DND-41 (cell line): ENCODE results near the gene DKC1.
"Not testable (repeated sequence)": the region's sequence is repeated elsewhere in the genome, so short reads cannot be mapped to it uniquely, and the experiment has no call there.

Experiments
- ATAC-seq: fragments of 200-7000 bp; cut with Tn5 transposase; 3 replicates; pipeline ENCODE4 v1.9.1; 2021; ENCODE audit warnings: low read depth; ENCODE audit not compliant: insufficient read depth
- DNase-seq: peaks from one replicate; pipeline ENCODE4 v3.0.0-alpha.2; 2020
- H2AFZ ChIP-seq: 2 replicates; pipeline ENCODE4 v1.6.0; 2012; ENCODE audit warnings: low read depth, low read length
- H3K27ac ChIP-seq: 2 replicates; pipeline ENCODE4 v1.5.1; 2012; ENCODE audit warnings: low read length, inconsistent platforms
- H3K27me3 ChIP-seq: fragments of 200-600 bp; sonication (generic); 2 replicates; pipeline ENCODE4 v1.6.0; 2012; ENCODE audit warnings: low read length, mild to moderate bottlenecking, inconsistent platforms; ENCODE audit not compliant: insufficient read depth, poor library complexity
- H3K36me3 ChIP-seq: 2 replicates; pipeline ENCODE4 v1.5.1; 2012; ENCODE audit warnings: low read length, inconsistent platforms; ENCODE audit not compliant: insufficient read depth
- H3K4me1 ChIP-seq: 2 replicates; pipeline ENCODE4 v1.5.1; 2012; ENCODE audit warnings: mild to moderate bottlenecking, low read length; ENCODE audit not compliant: insufficient read depth
- H3K4me2 ChIP-seq: 2 replicates; pipeline ENCODE4 v1.6.0; 2012; ENCODE audit warnings: mild to moderate bottlenecking, moderate library complexity, low read length, inconsistent platforms; ENCODE audit not compliant: insufficient read depth
- H3K4me3 ChIP-seq, 2 experiments: fragments of 200-600 bp in 1 of 2; shearing (Covaris generic) in 1 of 2; 2 replicates each; pipeline ENCODE4 v1.5.1; 2012 to 2016; ENCODE audit warnings: inconsistent platforms in 2 of 2, low read length in 2 of 2, mild to moderate bottlenecking in 2 of 2, low read depth in 1 of 2, moderate library complexity in 1 of 2
- H3K79me2 ChIP-seq: 2 replicates; pipeline ENCODE4 v1.6.0; 2012; ENCODE audit warnings: low read length, inconsistent platforms; ENCODE audit not compliant: insufficient read depth
- H3K9ac ChIP-seq: 2 replicates; pipeline ENCODE4 v1.6.0; 2012; ENCODE audit warnings: low read depth, mild to moderate bottlenecking, inconsistent platforms, low read length, moderate library complexity
- H3K9me3 ChIP-seq: 2 replicates; pipeline ENCODE4 v1.5.1; 2012; ENCODE audit warnings: low read length, moderate library complexity, mild to moderate bottlenecking, inconsistent platforms; ENCODE audit not compliant: insufficient read depth, severe bottlenecking
- H4K20me1 ChIP-seq: 2 replicates; pipeline ENCODE4 v1.6.0; 2012; ENCODE audit warnings: low read length; ENCODE audit not compliant: insufficient read depth
- EZH2 ChIP-seq: IDR thresholded peaks from 3 replicates; pipeline ENCODE4 v1.6.1; 2012; ENCODE audit warnings: borderline replicate concordance, low read depth, mild to moderate bottlenecking, moderate library complexity, low read length, inconsistent platforms; ENCODE audit not compliant: severe bottlenecking
- TF ChIP-seq, protein P1 (sequence below): IDR thresholded peaks from 2 replicates; pipeline ENCODE4 v1.5.1; 2012; ENCODE audit warnings: borderline replicate concordance, low read length, moderate library complexity, mild to moderate bottlenecking; ENCODE audit not compliant: poor library complexity, severe bottlenecking; ENCODE audit errors: extremely low read depth

Gene DKC1

DNA sequence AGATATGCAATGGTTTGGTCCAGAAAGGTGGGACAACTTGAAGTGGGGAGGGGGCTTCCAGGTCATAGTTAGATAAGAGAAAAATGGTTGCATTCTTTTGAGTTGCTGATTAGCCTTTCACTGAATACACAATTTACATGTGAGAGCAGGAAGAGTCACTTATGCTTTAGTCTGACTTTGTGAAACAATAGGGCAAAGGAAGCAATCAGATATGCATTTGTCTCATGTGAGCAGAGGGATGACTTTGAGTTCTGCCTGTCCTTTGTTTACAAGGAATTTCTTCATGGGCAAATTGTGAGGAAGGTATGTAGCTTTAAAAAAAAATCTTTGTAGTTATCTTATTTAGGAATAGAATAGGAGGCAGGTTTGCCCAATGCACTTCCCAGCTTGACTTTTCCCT lies 58.9 kb downstream of the DKC1 start:
- Histone ChIP-seq H3K9me3 (no peaks in the 10 kb centered on the region), H3K4me1 (no peaks in the 10 kb centered on the region), H3K36me3 (no peaks in the 10 kb centered on the region), H3K9ac (no peak overlapping the region), H4K20me1 (no peaks in the 10 kb centered on the region), H2AFZ (no peak overlapping the region), H3K4me2 (no peak overlapping the region), H3K79me2 (no peaks in the 10 kb centered on the region), H3K27me3 (no peaks in the 10 kb centered on the region), H3K4me3 (no peak overlapping the region), H3K27ac (no peak overlapping the region)
- DNase-seq (no peak), ATAC-seq (no peak)
- no peak for TF ChIP-seq EZH2
- TF ChIP-seq, protein P1, sequence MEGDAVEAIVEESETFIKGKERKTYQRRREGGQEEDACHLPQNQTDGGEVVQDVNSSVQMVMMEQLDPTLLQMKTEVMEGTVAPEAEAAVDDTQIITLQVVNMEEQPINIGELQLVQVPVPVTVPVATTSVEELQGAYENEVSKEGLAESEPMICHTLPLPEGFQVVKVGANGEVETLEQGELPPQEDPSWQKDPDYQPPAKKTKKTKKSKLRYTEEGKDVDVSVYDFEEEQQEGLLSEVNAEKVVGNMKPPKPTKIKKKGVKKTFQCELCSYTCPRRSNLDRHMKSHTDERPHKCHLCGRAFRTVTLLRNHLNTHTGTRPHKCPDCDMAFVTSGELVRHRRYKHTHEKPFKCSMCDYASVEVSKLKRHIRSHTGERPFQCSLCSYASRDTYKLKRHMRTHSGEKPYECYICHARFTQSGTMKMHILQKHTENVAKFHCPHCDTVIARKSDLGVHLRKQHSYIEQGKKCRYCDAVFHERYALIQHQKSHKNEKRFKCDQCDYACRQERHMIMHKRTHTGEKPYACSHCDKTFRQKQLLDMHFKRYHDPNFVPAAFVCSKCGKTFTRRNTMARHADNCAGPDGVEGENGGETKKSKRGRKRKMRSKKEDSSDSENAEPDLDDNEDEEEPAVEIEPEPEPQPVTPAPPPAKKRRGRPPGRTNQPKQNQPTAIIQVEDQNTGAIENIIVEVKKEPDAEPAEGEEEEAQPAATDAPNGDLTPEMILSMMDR = no peak

DNA sequence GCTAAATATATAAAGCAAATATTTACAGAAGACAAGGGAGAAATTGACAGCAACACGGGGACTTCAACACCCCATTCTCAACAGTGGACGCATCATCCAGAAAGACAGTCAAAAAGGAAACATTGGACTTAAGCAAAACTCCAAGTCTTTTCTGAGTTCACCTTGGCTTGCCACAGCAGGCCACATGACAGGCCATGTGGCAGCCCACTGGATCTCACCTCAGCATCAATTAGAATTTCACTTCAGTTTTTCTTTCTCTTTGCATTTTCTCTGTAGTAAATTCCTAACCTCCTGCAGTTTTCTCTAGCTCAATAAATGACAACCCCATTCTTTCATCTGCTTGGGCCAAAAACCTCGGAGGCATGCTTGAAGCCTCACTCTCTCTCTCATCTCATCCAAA lies 59.4 kb downstream of the DKC1 start:
- no peak for ATAC-seq
- no peak overlapping the region for H3K27ac ChIP-seq
- no peak for DNase-seq
- H3K36me3 ChIP-seq = no peaks in the 10 kb centered on the region
- no peaks in the 10 kb centered on the region for H3K79me2 ChIP-seq
- no peaks in the 10 kb centered on the region for H3K4me1 ChIP-seq
- H3K4me2 ChIP-seq = no peak overlapping the region
- H3K27me3 ChIP-seq = no peaks in the 10 kb centered on the region
- TF ChIP-seq, protein P1 = no peak
- TF ChIP-seq EZH2 = no peak
- no peak overlapping the region for H3K4me3 ChIP-seq
- H3K9ac ChIP-seq = no peak overlapping the region
- H3K9me3 ChIP-seq = no peaks in the 10 kb centered on the region
- H2AFZ ChIP-seq = no peak overlapping the region
- no peaks in the 10 kb centered on the region for H4K20me1 ChIP-seq

DNA sequence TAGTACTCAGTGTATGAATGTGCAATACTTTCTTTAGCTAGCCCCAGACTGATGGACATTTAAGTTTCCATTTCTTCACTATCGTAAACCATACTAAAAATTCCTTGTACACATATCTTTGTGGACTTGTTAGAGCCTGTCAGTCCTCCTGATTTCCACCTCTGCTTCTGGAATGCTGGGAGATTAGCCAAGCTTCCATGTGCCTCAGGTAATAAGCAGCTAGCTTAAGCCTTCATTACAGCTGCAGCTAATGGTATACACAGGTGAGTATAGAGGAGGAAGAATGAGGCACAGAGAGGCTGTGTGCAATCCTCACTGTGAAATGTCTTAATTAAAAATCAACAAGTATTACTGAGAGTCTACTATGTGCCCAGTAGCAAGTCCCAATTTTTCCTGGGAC lies 62.0 kb downstream of the DKC1 start:
- no peaks in the 10 kb centered on the region for H3K79me2 ChIP-seq
- H2AFZ ChIP-seq = no peak overlapping the region
- no peak overlapping the region for H3K4me2 ChIP-seq
- TF ChIP-seq, protein P1 = no peak
- no peak for TF ChIP-seq EZH2
- ATAC-seq (no peak), DNase-seq (no peak)
- no peaks in the 10 kb centered on the region for H3K4me1 ChIP-seq
- no peak overlapping the region for H3K9ac ChIP-seq
- H3K4me3 ChIP-seq = no peak overlapping the region
- H3K9me3 ChIP-seq = no peaks in the 10 kb centered on the region
- no peaks in the 10 kb centered on the region for H3K27me3 ChIP-seq
- no peaks in the 10 kb centered on the region for H4K20me1 ChIP-seq
- no peak overlapping the region for H3K27ac ChIP-seq
- H3K36me3 ChIP-seq = no peaks in the 10 kb centered on the region

DNA sequence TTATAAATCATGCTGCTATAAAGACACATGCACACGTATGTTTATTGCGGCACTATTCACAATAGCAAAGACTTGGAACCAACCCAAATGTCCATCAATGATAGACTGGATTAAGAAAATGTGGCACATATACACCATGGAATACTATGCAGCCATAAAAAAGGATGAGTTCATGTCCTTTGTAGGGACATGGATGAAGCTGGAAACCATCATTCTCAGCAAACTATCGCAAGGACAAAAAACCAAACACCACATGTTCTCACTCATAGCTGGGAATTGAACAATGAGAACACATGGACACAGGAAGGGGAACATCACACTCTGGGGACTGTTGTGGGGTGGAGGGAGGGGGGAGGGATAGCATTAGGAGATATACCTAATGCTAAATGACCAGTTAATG lies 62.9 kb downstream of the DKC1 start:
- not testable (repeated sequence) for H3K4me2 ChIP-seq, H3K4me1 ChIP-seq, H3K36me3 ChIP-seq, H3K27ac ChIP-seq, DNase-seq, H3K9ac ChIP-seq, H3K79me2 ChIP-seq, H2AFZ ChIP-seq, H4K20me1 ChIP-seq, H3K27me3 ChIP-seq, ATAC-seq, H3K4me3 ChIP-seq, H3K9me3 ChIP-seq
